ENCODE data around the gene FAM9C. TPM values are rescaled to one million over a fixed set of nuclear protein-coding genes. Genes with fewer than 3 reads are reported as not detected.
A peak's percentile ranks its signal among the peaks of the same experiment; 100 is the strongest.

The FAM9C gene
- total and polyA plus RNA-seq, 9 of the 15 experiments (the other 6 are each of a cell fraction or from before 2014, with no cell fraction given), result not detected

GRCh38 chrX:13074297-13075262 lies 30.2 kb upstream of the FAM9C start (continued):
- TF ChIP-seq MGA (IDR thresholded peaks at IDR 0.05), result peak; percentile 35; the same call in 1 of the 2 replicates
- TF ChIP-seq MCM7 (IDR thresholded peaks at IDR 0.05), result no peak
- peak; percentile 61 for TF ChIP-seq HMBOX1 (IDR thresholded peaks at IDR 0.05)
- peak; percentile 66 for TF ChIP-seq NFE2 (IDR thresholded peaks at IDR 0.05; ENCODE audit: low read depth)
- TF ChIP-seq PTBP1 (IDR thresholded peaks at IDR 0.05; ENCODE audit: low read depth, low read length), result no peak
- no peak for TF ChIP-seq HNRNPL (IDR thresholded peaks at IDR 0.05; ENCODE audit: low read depth, low read length)
- no peak for TF ChIP-seq ZNF232 (CRISPR knock-in tag; IDR thresholded peaks at IDR 0.05)
- TF ChIP-seq TRIM28 (IDR thresholded peaks at IDR 0.05), result no peak
